Prostate gland (tissue), 2 donors: ENCODE data around the gene IL36A. TPM values are rescaled to one million over a fixed set of nuclear protein-coding genes. Genes with fewer than 3 reads are reported as not detected.

Experiments
- DNase-seq: peaks from one replicate; pipeline ENCODE4 v3.0.0-alpha.2; 2019; ENCODE audit warnings: low spot score
- H3K27ac ChIP-seq, 2 donors: fragments of 200-600 bp; sonication (generic); 2 replicates each; pipeline ENCODE4 v1.5.1; 2017 to 2019
- H3K27me3 ChIP-seq: fragments of 200-600 bp; sonication (generic); replicated peaks from 2 replicates; pipeline ENCODE4 v1.5.1; 2019; ENCODE audit not compliant: insufficient read depth
- H3K36me3 ChIP-seq, 2 donors: fragments of 200-600 bp; sonication (generic); 1 replicate in 1 of 2; 2 replicates in 1 of 2; pipeline versions ENCODE4 v1.5.1 to v1.8.1; 2017 to 2019
- H3K4me1 ChIP-seq: fragments of 200-600 bp; sonication (generic); replicated peaks from 2 replicates; pipeline ENCODE4 v1.5.1; 2019
- H3K4me3 ChIP-seq, 2 donors: fragments of 200-600 bp; sonication (generic); 2 replicates each; pipeline ENCODE4 v1.5.1; 2017 to 2019
- H3K9me3 ChIP-seq: fragments of 200-600 bp; sonication (generic); 2 replicates; pipeline ENCODE4 v1.5.1; 2017
- POLR2A ChIP-seq: fragments of 450-650 bp; IDR thresholded peaks from one replicate; pipeline ENCODE4 v1.6.1; 2016; ENCODE audit warnings: antibody characterized with exemption, mild to moderate bottlenecking
- POLR2AphosphoS5 ChIP-seq: sonication (generic); formaldehyde crosslinking; IDR thresholded peaks from one replicate; pipeline ENCODE4 v1.6.1; 2017; ENCODE audit warnings: antibody characterized with exemption
- WGBS: methylation state at CpG from one replicate; pipeline ENCODE4 v1.1.5; 2018; 5-methylcytosine and 5-hydroxymethylcytosine counted together
- intact Hi-C: fragments of 100-400 bp; cut with DNase I; formaldehyde crosslinking; loops from one replicate; pipeline ENCODE4 v1.14.2; 2022
- total RNA-seq, 2 donors: library from RNA; depleted of rRNA; stranded (reverse); fragments of >200 nt; gene quantifications; one replicate each; pipeline ENCODE4 v1.1.0, GENCODE V29; 2016
- TF ChIP-seq, protein P1 (sequence below), 4 experiments: fragments of 200-600 bp in 2 of 4; fragments of 450-650 bp in 2 of 4; sonication (generic) in 2 of 4; IDR thresholded peaks; 1 replicate in 3 of 4; 2 replicates in 1 of 4; pipeline ENCODE4 v1.5.1; 2016 to 2019; ENCODE audit warnings: antibody characterized with exemption in 4 of 4, mild to moderate bottlenecking in 2 of 4, moderate library complexity in 2 of 4

Gene IL36A
- total RNA-seq, 2 donors from 2014 or later: not detected

- Histone ChIP-seq H3K4me3 (no peak overlapping the region), H3K36me3 (no peaks in the 10 kb centered on the region), H3K9me3 (no peaks in the 10 kb centered on the region), H3K27me3 (no peaks in the 10 kb centered on the region), H3K4me1 (no peaks in the 10 kb centered on the region), H3K27ac (no peak overlapping the region)
- intact Hi-C loops: no loop called here
- 83% methylated on average over 3 of the region's 3 CpGs for WGBS
- no peak for DNase-seq
- no peak for TF ChIP-seq POLR2AphosphoS5
- TF ChIP-seq, protein P1, sequence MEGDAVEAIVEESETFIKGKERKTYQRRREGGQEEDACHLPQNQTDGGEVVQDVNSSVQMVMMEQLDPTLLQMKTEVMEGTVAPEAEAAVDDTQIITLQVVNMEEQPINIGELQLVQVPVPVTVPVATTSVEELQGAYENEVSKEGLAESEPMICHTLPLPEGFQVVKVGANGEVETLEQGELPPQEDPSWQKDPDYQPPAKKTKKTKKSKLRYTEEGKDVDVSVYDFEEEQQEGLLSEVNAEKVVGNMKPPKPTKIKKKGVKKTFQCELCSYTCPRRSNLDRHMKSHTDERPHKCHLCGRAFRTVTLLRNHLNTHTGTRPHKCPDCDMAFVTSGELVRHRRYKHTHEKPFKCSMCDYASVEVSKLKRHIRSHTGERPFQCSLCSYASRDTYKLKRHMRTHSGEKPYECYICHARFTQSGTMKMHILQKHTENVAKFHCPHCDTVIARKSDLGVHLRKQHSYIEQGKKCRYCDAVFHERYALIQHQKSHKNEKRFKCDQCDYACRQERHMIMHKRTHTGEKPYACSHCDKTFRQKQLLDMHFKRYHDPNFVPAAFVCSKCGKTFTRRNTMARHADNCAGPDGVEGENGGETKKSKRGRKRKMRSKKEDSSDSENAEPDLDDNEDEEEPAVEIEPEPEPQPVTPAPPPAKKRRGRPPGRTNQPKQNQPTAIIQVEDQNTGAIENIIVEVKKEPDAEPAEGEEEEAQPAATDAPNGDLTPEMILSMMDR (IDR thresholded peaks at IDR 0.05): no peak
- TF ChIP-seq POLR2A: no peak
These were observed 15.6 kb upstream of the IL36A start for GRCh38 chr2:112989611-112990010.

DNA sequence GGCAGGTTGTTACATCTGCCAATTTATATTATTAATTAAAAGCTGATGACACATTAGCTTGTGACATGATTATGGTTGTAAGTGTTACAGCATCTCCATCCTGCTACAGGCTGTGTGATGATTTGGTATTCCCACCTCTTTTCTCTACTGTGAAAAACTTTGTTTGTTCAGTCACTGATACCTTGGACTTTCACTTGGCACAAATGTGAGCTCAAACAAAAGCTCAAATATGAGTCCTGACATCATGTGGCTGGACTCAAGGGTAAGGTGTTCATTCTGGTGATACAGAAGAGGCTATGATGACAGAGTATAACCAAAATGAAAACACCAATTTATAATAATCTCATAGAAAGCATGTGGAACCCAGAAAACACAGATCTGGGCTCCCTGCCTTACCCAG is 11.4 kb upstream of the IL36A start:
- no peak overlapping the region for H3K27ac ChIP-seq
- H3K9me3 ChIP-seq: no peaks in the 10 kb centered on the region
- no peaks in the 10 kb centered on the region for H3K4me1 ChIP-seq
- TF ChIP-seq POLR2A (no peak), POLR2AphosphoS5 (no peak)
- TF ChIP-seq, protein P1 (IDR thresholded peaks at IDR 0.05): no peak
- DNase-seq: no peak
- H3K4me3 ChIP-seq: no peak overlapping the region
- intact Hi-C loops: no loop called here
- H3K27me3 ChIP-seq: no peaks in the 10 kb centered on the region
- no peaks in the 10 kb centered on the region for H3K36me3 ChIP-seq

DNA sequence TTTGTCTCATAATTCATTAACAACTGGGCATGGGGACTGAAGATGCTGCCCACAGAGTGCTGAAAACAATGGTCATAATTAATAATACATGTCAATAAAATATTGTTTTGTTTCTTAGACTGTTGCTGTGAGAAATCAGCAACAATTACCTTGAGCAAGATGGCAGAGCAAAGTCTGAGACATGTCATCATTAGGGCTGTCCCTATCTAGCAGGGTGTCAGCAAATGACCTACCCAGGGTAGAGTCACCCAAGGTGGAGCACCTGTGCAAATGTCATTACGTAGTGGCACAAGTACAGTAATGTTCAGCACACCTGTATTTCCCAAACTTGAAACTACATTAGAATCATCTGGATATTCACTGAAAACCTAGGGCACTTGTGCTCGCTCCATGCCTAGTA is 10.6 kb upstream of the IL36A start:
- DNase-seq: no peak
- Histone ChIP-seq H3K27ac (no peak overlapping the region), H3K4me3 (no peak overlapping the region), H3K36me3 (no peaks in the 10 kb centered on the region), H3K9me3 (no peaks in the 10 kb centered on the region), H3K4me1 (no peaks in the 10 kb centered on the region), H3K27me3 (no peaks in the 10 kb centered on the region)
- TF ChIP-seq, protein P1 (IDR thresholded peaks at IDR 0.05): no peak
- no peak for TF ChIP-seq POLR2AphosphoS5
- no peak for TF ChIP-seq POLR2A
- intact Hi-C loops: no loop called here
- 91% methylated on average over 2 of the region's 2 CpGs for WGBS

GRCh38 chr2:112995346-112995920 is 9.8 kb upstream of the IL36A start:
- 90% methylated on average over 14 of the region's 14 CpGs for WGBS
- H3K27ac ChIP-seq: no peak overlapping the region
- H3K4me1 ChIP-seq: no peaks in the 10 kb centered on the region
- H3K27me3 ChIP-seq: no peaks in the 10 kb centered on the region
- no peaks in the 10 kb centered on the region for H3K36me3 ChIP-seq
- no peak for DNase-seq
- intact Hi-C loops: no loop called here
- TF ChIP-seq POLR2A (no peak), POLR2AphosphoS5 (no peak)
- TF ChIP-seq, protein P1 (IDR thresholded peaks at IDR 0.05): no peak
- no peaks in the 10 kb centered on the region for H3K9me3 ChIP-seq
- H3K4me3 ChIP-seq: no peak overlapping the region

- no peaks in the 10 kb centered on the region for H3K27me3 ChIP-seq
- DNase-seq: no peak
- intact Hi-C loops: no loop called here
- no peaks in the 10 kb centered on the region for H3K9me3 ChIP-seq
- TF ChIP-seq, protein P1 (IDR thresholded peaks at IDR 0.05): no peak
- TF ChIP-seq POLR2A: no peak
- TF ChIP-seq POLR2AphosphoS5: no peak
- no peaks in the 10 kb centered on the region for H3K36me3 ChIP-seq
- no peak overlapping the region for H3K4me3 ChIP-seq
- no peaks in the 10 kb centered on the region for H3K4me1 ChIP-seq
- no peak overlapping the region for H3K27ac ChIP-seq
- WGBS: 64% methylated on average over 5 of the region's 6 CpGs
These were observed 8.6 kb upstream of the IL36A start for GRCh38 chr2:112996635-112997034.
